PFSK-1 (cell line): ENCODE data around the gene EIF4E2.

ENCODE experiments used
- FOXP2 ChIP-seq: optimal IDR thresholded peaks from 2 replicates; pipeline ENCODE3; 2011; ENCODE audit warnings: borderline replicate concordance, control low read depth, inconsistent platforms; ENCODE audit not compliant: insufficient read depth; ENCODE audit errors: extremely low read length, extremely low read depth
- POLR2AphosphoS5 ChIP-seq: IDR thresholded peaks from 2 replicates; pipeline ENCODE4 v1.6.1; 2012; ENCODE audit warnings: low read depth, mild to moderate bottlenecking, control low read depth, low read length, moderate library complexity
- REST ChIP-seq, 2 experiments: IDR thresholded peaks; 2 replicates each; pipeline versions ENCODE4 v1.6.1 to v1.8.0; 2011 to 2012; ENCODE audit warnings: low read depth in 2 of 2, low read length in 2 of 2, control low read depth in 1 of 2, inconsistent platforms in 1 of 2, mild to moderate bottlenecking in 1 of 2, moderate library complexity in 1 of 2; ENCODE audit not compliant: insufficient read depth in 1 of 2
- SIN3A ChIP-seq: IDR thresholded peaks from 2 replicates; pipeline ENCODE4 v1.6.1; 2012; ENCODE audit warnings: mild to moderate bottlenecking, low read length, moderate library complexity, borderline replicate concordance; ENCODE audit not compliant: insufficient read depth
- TAF1 ChIP-seq: IDR thresholded peaks from 2 replicates; pipeline ENCODE4 v1.6.1; 2012; ENCODE audit warnings: low read length, control low read depth, borderline replicate concordance; ENCODE audit not compliant: insufficient read depth

The EIF4E2 gene

GRCh38 chr2:232526372-232526941, 24.0 kb upstream of the EIF4E2 start:
- TF ChIP-seq REST (IDR thresholded peaks at IDR 0.05; ENCODE audit: insufficient read depth in 1 of 2, low read depth in 2 of 2, low read length in 2 of 2) = no peak
- no peak for TF ChIP-seq FOXP2
- no peak for TF ChIP-seq TAF1
- TF ChIP-seq SIN3A = no peak
- no peak for TF ChIP-seq POLR2AphosphoS5

- no peak for TF ChIP-seq TAF1
- no peak for TF ChIP-seq SIN3A
- no peak for TF ChIP-seq FOXP2
These were observed 22.5 kb upstream of the EIF4E2 start for GRCh38 chr2:232527905-232528470.

GRCh38 chr2:232528746-232529460, 21.6 kb upstream of the EIF4E2 start:
- TF ChIP-seq SIN3A (no peak), REST (IDR thresholded peaks at IDR 0.05; ENCODE audit: insufficient read depth in 1 of 2, low read depth in 2 of 2, low read length in 2 of 2) (no peak), TAF1 (no peak), POLR2AphosphoS5 (no peak)

GRCh38 chr2:232529806-232530547, 20.5 kb upstream of the EIF4E2 start:
- TF ChIP-seq REST (IDR thresholded peaks at IDR 0.05; ENCODE audit: insufficient read depth in 1 of 2, low read depth in 2 of 2, low read length in 2 of 2) = no peak
- TF ChIP-seq POLR2AphosphoS5 = no peak
- TF ChIP-seq SIN3A = no peak
- no peak for TF ChIP-seq FOXP2
- no peak for TF ChIP-seq TAF1

GRCh38 chr2:232530626-232531260, 19.7 kb upstream of the EIF4E2 start:
- TF ChIP-seq SIN3A = no peak
- no peak for TF ChIP-seq FOXP2
